HG03521 (cell line): Measurements from ENCODE around the gene FCRLB.
"Not testable (repeated sequence)": the region's sequence is repeated elsewhere in the genome, so short reads cannot be mapped to it uniquely, and the experiment has no call there.

ENCODE experiments used
- ATAC-seq: cut with Tn5 transposase; IDR thresholded peaks from one replicate; pipeline ENCODE4 v1.9.1; 2021; ENCODE audit warnings: mild to moderate bottlenecking, moderate library complexity; ENCODE audit not compliant: unreplicated experiment

Gene FCRLB, protein sequence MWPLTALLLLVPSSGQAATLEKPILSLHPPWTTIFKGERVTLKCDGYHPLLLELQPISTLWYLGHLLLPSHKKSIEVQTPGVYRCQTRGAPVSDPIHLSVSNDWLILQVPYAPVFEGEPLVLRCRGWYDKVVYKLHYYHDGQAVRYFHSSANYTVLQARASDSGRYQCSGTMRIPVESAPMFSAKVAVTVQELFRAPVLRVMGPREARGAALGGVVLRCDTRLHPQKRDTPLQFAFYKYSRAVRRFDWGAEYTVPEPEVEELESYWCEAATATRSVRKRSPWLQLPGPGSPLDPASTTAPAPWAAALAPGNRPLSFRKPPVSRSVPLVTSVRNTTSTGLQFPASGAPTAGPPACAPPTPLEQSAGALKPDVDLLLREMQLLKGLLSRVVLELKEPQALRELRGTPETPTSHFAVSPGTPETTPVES

DNA sequence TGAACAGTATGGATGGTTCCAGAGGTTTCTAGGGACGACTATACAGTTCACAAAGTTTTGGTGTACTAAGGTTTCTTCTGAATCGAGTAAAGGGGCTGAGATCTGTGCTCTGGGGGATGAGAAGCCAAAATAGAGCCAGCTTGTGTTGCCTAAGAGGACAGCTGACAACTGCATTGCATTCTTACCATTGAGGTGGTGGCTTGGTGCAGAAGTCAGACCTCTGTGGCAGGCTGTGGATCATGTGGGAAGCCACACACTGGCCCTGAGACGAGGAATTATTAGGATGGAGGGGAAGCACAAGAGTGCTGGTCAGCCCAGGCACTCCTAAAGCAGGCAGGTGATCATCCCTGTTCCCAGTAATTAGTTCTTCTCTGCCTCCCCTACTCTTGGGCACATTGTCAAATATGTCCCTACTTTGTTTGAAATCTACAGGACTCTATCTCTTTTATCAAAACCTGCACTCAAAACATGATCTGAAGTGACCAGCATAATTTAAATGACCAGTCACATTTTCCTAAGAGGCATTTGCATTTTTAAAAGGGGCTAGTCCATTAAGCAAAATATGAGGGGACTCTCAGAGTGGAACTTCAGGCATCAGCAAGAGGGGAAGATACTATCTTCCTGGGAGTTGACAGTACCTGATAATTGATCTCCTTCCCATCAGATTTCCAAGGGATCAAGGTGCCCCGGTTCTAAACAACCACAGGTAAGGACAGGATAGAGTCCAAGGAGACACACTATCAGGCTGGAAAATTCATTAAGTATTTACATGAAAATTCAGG lies at the start of gene FCRLB:
TSS of gene FCRLB (plus strand) at position 589 of the 782 bp plus-strand sequence. CDS start 1,129 bp downstream, outside the sequence.
- ATAC-seq: no peak

GRCh38 chr1:161673437-161673836 lies 47.9 kb upstream of the FCRLB start:
- not testable (repeated sequence) for ATAC-seq

GRCh38 chr1:161674447-161674846 lies 46.9 kb upstream of the FCRLB start:
- ATAC-seq: not testable (repeated sequence)

GRCh38 chr1:161674908-161675307 lies 46.4 kb upstream of the FCRLB start:
- ATAC-seq: not testable (repeated sequence)

GRCh38 chr1:161676441-161676840 lies 44.9 kb upstream of the FCRLB start:
- no peak for ATAC-seq

- no peak for ATAC-seq
Observed at GRCh38 chr1:161676958-161677689, 44.2 kb upstream of the FCRLB start.

- no peak for ATAC-seq
Observed at GRCh38 chr1:161678500-161678899, 42.8 kb upstream of the FCRLB start.

GRCh38 chr1:161681879-161682278 lies 39.5 kb upstream of the FCRLB start:
- no peak for ATAC-seq

DNA sequence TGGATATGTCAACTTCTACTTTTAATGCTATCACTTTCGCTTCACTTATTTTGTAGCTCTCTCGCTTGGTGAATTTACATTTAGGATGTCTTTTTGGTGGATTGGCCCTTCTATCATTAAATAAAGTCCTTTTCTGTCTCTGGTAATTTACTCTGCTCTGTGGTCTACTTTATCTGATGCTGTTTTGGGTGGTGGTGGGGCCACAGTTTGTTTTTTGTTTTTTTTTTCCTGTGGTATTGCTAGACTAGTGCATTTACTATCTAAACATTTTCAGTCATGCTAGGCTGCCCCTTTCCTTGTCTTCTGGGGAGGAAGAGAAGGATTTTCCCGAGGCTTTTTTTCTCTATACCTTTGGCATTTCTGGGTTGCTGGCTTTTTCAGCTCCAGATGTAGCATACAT lies 32.4 kb upstream of the FCRLB start:
- ATAC-seq: no peak

DNA sequence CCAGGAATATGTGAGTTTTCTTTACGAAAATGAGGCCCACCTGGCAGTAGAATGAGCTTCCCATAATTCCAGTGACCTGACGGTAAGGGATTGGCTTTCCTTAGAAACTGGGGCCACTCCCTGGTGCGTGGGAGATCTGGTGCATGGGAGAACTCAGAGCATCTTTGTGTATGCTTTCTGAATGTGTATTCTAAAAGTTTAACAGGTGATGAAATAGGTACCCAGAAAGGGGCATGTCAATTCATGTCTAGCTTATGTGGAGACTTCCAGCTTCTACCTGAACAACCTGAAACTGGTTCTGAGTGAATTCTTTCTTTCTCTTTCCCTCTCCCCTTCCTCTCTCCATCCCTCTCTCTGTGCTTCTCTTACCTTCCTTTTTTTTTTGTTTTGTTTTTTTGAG lies 29.5 kb upstream of the FCRLB start:
- no peak for ATAC-seq

GRCh38 chr1:161693020-161693712 lies 28.2 kb upstream of the FCRLB start:
- ATAC-seq: not testable (repeated sequence)

DNA sequence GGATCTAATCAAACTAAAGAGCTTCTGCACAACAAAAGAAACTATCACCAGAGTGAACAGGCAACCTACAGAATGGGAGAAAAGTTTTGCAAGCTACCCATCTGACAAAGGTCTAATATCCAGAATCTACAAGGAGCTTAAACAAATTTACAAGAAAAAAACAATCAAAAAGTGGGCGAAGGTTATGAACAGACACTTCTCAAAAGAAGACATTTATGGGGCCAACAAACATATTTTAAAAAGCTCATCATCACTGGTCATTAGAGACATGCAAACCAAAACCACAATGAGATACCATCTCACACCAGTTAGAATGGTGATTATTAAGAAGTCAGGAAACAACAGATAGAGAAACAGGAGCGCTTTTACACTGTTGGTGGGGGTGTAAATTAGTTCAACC lies 23.0 kb upstream of the FCRLB start:
- ATAC-seq: not testable (repeated sequence)

GRCh38 chr1:161702250-161702649 lies 19.1 kb upstream of the FCRLB start:
- no peak for ATAC-seq

- ATAC-seq: no peak
Observed at GRCh38 chr1:161705537-161705936, 15.8 kb upstream of the FCRLB start.

DNA sequence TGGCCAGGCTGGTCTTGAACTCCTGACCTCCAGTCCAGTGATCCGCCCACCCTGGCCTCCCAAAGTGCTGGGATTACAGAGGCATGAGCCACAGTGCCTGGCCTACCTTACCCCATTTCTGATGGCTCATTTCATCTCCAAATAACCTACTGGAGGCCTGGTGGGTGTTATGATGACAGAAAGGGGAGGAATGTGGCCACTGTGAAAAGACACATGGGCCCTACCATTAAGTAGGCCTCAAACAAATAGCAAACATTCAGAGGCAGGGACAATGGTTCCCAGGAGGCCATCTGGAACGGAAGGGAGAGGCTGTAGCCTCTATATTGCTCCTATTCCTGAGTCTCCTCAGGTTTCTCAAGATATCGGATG lies 15.2 kb upstream of the FCRLB start:
- ATAC-seq: no peak

DNA sequence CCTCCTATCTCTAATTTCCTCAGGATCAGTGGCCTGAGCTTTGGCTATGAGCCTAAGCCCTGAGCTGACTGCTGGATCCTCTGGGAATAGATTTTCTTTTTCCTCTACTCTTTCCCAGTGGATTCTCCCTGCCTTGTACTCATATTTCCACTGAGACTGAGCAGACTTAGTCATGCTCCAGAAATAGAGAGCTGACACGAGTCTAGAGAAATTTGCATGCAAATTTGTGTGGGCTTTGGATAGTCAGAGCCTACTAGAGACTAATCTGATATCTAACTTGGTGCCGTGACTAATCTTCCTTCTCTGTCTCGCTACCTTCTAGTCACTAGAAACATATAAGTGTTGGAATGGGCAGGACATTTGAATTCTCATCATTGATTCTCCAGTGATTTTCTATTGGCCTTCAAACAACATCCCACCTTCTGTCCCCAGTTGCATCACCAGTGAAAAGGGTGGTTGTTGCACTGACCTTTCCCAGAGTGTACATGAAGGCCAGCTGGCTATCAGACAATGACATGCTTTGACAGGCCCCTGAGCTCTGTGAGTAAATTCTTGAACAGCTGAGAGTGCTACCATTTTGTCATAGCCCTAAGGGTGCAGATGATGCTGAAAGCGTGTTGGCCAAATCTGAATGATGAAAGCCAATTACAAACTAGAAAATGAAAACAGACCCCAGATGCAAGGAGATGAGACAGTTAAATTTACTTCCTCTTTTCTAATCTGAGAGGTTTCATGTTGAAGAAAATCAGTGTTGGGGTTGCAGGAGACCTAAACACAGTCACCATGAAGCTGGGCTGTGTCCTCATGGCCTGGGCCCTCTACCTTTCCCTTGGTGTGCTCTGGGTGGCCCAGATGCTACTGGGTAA lies 14.6 kb upstream of the FCRLB start, which contains the start of gene FCRLA:
TSS of gene FCRLA (plus strand) at position 748 of the 866 bp plus-strand sequence. CDS start at position 784, 36 bp downstream.
- ATAC-seq: peak; percentile 62

- ATAC-seq: no peak
Observed at GRCh38 chr1:161707503-161707902, 13.8 kb upstream of the FCRLB start.

DNA sequence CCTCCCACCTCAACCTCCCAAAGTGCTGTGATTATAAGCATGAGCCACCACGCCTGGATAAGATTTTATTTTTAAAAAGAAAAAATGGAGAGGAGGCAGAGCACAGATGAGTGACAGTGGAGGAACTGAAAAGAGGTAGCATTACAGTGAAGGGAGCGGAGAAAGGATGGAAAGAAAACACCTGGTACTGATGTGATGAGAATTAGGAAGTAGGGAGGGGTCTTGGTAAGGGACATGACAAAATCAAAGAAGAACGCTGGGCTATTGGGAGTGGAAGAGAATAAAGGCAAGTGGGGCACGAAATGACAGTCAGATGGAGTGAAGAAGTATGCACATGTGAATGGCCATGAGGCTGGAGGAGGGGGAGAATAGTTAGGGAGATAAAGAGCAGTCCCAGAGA lies 12.0 kb upstream of the FCRLB start:
- no peak for ATAC-seq

- ATAC-seq: no peak
Observed at GRCh38 chr1:161710560-161710959, 10.8 kb upstream of the FCRLB start.
